ENCODE results near the gene CNNM1. TPM values are rescaled to one million over a fixed set of nuclear protein-coding genes. Genes with fewer than 3 reads are reported as not detected.

CNNM1 gene
- total and polyA plus RNA-seq, 9 donors = 0.03 to 0.09 (median 0.06) TPM; not detected in 3

DNA sequence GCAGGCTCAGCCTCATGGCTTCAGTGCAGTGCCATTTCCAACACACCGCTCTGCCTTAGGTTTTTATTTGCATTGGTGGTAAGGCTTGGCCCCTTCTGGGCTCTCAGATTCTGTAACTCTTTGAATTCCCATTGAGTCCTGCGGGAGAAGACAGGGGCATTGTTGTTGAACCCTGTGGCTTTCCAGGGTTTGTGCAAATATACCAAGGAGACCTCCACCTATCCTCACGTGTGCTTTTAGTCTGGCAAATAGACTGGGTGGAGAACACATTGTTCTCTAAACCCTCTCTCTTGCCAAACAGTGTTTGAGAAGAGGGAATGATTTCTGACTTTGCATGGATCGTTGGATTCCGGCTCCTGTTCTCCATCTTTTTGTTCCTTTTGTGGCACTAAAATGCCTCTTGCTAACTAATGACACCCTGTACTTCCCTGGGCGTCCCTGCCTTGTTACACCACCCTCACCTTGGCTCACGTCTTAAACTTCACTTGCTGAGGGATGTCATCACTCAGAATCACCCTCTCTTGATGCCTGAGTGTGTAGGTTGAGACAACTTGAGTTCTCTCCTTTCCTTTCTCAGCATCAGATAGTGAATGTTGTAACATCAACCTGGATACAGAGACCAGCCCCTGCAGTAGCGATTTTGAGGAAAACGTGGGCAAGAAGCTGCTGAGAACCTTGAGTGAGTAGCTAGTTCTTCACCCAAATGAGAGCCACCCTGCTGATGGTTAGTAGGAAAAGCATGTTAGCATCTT, 60.7 kb downstream of the CNNM1 start:
- Histone ChIP-seq H3K4me3 (ENCODE audit: low read length) (no peak overlapping the region), H3K9me3 (replicated peaks; ENCODE audit: control insufficient read depth, low read depth, low read length) (no peaks in the 10 kb centered on the region), H3K27ac (ENCODE audit: low read length) (no peak overlapping the region), H3K4me1 (ENCODE audit: control insufficient read depth, insufficient read depth, low read length) (no peaks in the 10 kb centered on the region), H3K27me3 (ENCODE audit: control insufficient read depth, insufficient read depth, low read length) (no peaks in the 10 kb centered on the region), H3K36me3 (ENCODE audit: control insufficient read depth, insufficient read depth, low read length) (peaks cover 3% of the 10 kb centered on the region)
- DNase-seq = no peak
- 95% methylated on average over 5 of the region's 9 CpGs for WGBS (ENCODE audit: insufficient coverage)

DNA sequence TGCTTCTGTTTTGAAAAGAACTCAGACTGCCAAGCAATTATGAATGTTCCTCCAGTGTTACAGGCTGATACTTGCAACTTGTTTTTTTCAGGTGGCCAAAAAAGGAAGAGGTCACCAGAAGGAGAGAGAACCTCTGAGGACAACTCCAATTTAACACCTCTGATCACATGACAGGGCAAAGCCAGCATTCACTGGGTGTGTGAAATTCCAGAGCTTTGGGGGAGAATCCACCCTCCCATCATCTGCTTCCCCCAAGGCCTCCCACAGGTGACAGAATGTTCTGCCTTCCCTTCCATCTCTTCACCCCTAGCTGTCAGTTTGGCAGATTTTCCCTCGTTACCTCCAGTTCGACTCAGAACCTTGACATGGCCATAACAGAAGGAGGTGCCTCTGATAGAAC, 62.2 kb downstream of the CNNM1 start:
- Histone ChIP-seq H3K27me3 (ENCODE audit: control insufficient read depth, insufficient read depth, low read length) (no peaks in the 10 kb centered on the region), H3K4me1 (ENCODE audit: control insufficient read depth, insufficient read depth, low read length) (no peaks in the 10 kb centered on the region), H3K9me3 (replicated peaks; ENCODE audit: control insufficient read depth, low read depth, low read length) (no peaks in the 10 kb centered on the region), H3K27ac (ENCODE audit: low read length) (no peak overlapping the region), H3K4me3 (ENCODE audit: low read length) (no peak overlapping the region), H3K36me3 (ENCODE audit: control insufficient read depth, insufficient read depth, low read length) (peaks cover 3% of the 10 kb centered on the region)
- WGBS (ENCODE audit: insufficient coverage) = 79% methylated on average over 2 of the region's 2 CpGs
- no peak for DNase-seq

DNA sequence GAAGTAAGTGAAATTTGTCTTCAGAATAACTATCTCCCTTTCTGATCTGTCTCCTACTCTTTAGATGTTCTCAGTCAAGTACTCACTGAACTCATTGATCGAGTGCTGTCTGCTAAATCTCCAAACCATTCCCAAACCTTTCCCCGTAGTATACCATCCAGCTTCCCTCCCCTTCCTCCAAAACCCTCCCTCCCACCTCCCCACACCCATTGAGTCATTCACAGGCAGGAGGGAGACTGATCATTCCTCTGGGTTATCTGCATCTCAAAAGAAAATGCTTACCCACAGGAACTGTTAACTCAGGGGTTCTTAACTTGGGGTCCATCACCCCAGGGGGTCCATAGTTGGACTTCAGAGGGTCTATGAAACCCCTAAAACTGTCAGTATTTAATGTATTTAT, 63.9 kb downstream of the CNNM1 start:
- H3K27ac ChIP-seq (ENCODE audit: low read length) = no peak overlapping the region
- no peaks in the 10 kb centered on the region for H3K4me1 ChIP-seq (ENCODE audit: control insufficient read depth, insufficient read depth, low read length)
- peaks cover 7% of the 10 kb centered on the region for H3K36me3 ChIP-seq (ENCODE audit: control insufficient read depth, insufficient read depth, low read length)
- H3K27me3 ChIP-seq (ENCODE audit: control insufficient read depth, insufficient read depth, low read length) = no peaks in the 10 kb centered on the region
- H3K4me3 ChIP-seq (ENCODE audit: low read length) = no peak overlapping the region
- WGBS (ENCODE audit: insufficient coverage) = 38% methylated on average over 2 of the region's 2 CpGs
- no peaks in the 10 kb centered on the region for H3K9me3 ChIP-seq (replicated peaks; ENCODE audit: control insufficient read depth, low read depth, low read length)
- no peak for DNase-seq

DNA sequence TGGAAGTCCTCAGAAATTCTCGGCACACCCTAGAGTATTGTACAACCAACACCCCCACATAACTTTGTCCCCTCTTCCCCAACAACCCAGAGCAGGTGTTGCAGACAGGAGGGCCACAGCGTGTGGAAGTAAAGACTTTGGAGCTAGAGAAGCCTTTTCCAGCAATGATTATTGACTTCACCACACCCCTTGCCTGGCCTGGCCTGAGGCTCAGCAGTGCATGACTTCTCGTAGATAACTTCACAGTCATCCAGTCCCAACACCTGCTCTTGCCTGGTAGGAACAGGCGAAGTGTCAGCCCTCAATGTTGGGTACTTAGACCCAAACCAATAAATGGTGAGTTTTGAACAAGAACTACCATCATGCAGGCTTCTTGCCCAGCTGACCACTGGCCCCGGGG, 64.5 kb downstream of the CNNM1 start:
- 53% methylated on average over 3 of the region's 5 CpGs for WGBS (ENCODE audit: insufficient coverage)

DNA sequence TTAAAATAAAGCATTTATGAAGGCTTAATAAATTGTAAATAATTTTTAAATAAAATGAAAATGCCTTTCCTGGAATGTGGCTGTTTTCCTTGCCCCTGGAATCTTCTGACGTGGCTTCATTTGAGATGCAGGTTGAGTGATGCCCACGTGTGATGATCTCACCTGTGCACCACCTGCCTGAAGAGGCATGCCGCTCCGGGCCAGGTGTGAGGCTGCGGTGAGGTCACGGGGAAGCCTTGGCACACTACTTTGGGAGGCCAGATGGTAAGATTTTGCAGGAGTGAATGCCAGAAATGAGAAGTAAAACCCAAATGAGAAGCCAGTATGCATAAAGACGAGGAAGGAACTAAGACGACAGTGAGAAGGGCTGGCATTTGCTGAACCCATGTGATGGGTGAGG, 65.1 kb downstream of the CNNM1 start:
- Histone ChIP-seq H3K27ac (ENCODE audit: low read length) (no peak overlapping the region), H3K9me3 (replicated peaks; ENCODE audit: control insufficient read depth, low read depth, low read length) (no peaks in the 10 kb centered on the region), H3K4me1 (ENCODE audit: control insufficient read depth, insufficient read depth, low read length) (no peaks in the 10 kb centered on the region), H3K36me3 (ENCODE audit: control insufficient read depth, insufficient read depth, low read length) (peaks cover 13% of the 10 kb centered on the region), H3K27me3 (ENCODE audit: control insufficient read depth, insufficient read depth, low read length) (no peaks in the 10 kb centered on the region), H3K4me3 (ENCODE audit: low read length) (no peak overlapping the region)
- WGBS (ENCODE audit: insufficient coverage) = 83% methylated on average over 8 of the region's 8 CpGs
- no peak for DNase-seq

More for the DNA sequence above, 64.5 kb downstream of the CNNM1 start:
- Histone ChIP-seq H3K4me3 (ENCODE audit: low read length) (no peak overlapping the region), H3K4me1 (ENCODE audit: control insufficient read depth, insufficient read depth, low read length) (no peaks in the 10 kb centered on the region), H3K36me3 (ENCODE audit: control insufficient read depth, insufficient read depth, low read length) (peaks cover 7% of the 10 kb centered on the region), H3K9me3 (replicated peaks; ENCODE audit: control insufficient read depth, low read depth, low read length) (no peaks in the 10 kb centered on the region), H3K27me3 (ENCODE audit: control insufficient read depth, insufficient read depth, low read length) (no peaks in the 10 kb centered on the region), H3K27ac (ENCODE audit: low read length) (no peak overlapping the region)
- no peak for DNase-seq

DNA sequence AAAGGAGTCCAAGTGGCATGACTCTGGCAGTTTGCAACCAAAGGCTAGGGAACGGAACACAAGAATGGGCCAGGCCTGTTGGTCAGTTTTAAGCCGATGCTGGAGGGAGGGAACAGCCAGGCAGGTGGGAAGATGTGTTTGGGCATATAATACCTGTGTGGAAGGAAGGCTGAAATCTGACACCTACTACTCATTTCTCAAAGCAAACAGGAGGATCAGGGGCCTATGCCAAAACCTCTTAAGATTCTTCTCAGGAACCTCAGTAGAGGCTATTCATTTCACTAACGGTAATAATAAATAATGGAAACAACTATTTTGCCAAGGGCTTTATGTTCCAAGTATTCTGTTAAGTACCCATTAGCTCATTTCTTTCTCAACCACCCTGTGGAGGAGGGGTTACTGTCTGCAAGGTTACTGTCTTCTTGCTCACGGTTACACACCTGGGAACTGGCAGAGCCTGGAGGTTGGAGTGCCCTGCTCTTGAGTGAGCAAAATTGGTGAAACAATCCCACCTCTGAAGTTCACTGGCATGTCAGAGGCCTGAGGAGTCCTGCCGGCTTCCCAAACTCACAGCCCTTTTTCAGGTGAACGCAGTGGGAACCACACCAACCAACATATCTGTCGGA, 65.7 kb downstream of the CNNM1 start:
- H3K27ac ChIP-seq (ENCODE audit: low read length) = no peak overlapping the region
- no peaks in the 10 kb centered on the region for H3K9me3 ChIP-seq (replicated peaks; ENCODE audit: control insufficient read depth, low read depth, low read length)
- 60% methylated on average over 2 of the region's 7 CpGs for WGBS (ENCODE audit: insufficient coverage)
- no peak overlapping the region for H3K4me3 ChIP-seq (ENCODE audit: low read length)
- no peak for DNase-seq
- H3K27me3 ChIP-seq (ENCODE audit: control insufficient read depth, insufficient read depth, low read length) = no peaks in the 10 kb centered on the region
- H3K4me1 ChIP-seq (ENCODE audit: control insufficient read depth, insufficient read depth, low read length) = no peaks in the 10 kb centered on the region
- H3K36me3 ChIP-seq (ENCODE audit: control insufficient read depth, insufficient read depth, low read length) = peaks cover 19% of the 10 kb centered on the region

DNA sequence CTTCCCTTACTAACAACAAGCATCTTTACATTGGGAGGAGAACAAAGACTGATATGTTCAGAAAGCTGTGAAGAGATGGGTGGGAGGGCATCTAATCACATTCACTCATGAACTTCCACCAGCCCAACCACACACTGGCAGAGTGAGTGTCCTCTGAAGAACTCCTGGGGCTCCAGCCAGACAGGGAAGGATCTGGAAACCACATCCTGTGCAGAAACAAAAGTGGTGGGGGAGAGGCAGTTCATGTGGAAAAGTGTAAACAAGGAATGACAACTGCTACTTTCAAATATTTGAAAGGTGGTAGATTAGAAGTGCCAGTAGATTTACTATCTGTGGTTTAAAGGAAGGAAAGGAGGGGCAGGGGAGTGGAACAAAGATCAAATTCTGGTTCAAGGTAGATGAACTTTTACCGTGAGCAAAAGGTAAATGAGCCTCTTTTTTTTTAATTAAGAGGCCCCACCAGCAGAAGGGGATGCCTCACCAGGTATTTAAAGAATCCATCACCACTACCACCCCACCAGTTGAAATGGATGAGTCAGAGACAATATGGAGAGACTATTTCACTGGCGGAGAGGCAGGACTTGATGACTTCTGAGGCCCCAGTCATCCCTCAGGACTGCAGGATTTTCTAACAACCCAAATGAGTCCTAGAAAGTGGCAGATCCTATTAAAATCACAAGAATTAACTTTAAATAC, 66.7 kb downstream of the CNNM1 start:
- Histone ChIP-seq H3K36me3 (ENCODE audit: control insufficient read depth, insufficient read depth, low read length) (peaks cover 19% of the 10 kb centered on the region), H3K9me3 (replicated peaks; ENCODE audit: control insufficient read depth, low read depth, low read length) (no peaks in the 10 kb centered on the region)

DNA sequence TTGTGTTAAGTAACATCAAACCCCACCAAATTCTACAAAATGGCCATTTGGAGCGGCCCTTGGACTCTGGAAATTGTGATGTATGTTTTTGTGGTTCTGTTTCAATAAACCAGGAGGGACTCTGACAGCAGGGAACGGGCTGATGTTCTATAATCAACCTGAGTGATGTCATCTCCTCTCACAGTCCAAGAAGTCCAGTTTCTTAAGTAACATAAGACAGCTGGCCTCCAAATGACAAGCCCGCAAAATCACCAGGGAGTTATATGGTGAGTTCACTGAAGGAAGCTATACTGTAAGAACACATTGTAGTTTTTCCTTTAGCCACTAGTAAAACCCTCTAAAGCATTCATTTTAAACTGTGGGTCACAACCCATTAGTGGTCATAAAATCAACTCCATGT, 67.3 kb downstream of the CNNM1 start:
- no peaks in the 10 kb centered on the region for H3K27me3 ChIP-seq (ENCODE audit: control insufficient read depth, insufficient read depth, low read length)
- H3K36me3 ChIP-seq (ENCODE audit: control insufficient read depth, insufficient read depth, low read length) = peaks cover 23% of the 10 kb centered on the region
- H3K27ac ChIP-seq (ENCODE audit: low read length) = no peak overlapping the region
- no CpG with 5 or more reads among the region's 3 CpGs for WGBS (ENCODE audit: insufficient coverage)
- H3K4me1 ChIP-seq (ENCODE audit: control insufficient read depth, insufficient read depth, low read length) = no peaks in the 10 kb centered on the region
- no peak overlapping the region for H3K4me3 ChIP-seq (ENCODE audit: low read length)
- peak; percentile 34 for DNase-seq
- H3K9me3 ChIP-seq (replicated peaks; ENCODE audit: control insufficient read depth, low read depth, low read length) = no peaks in the 10 kb centered on the region

More for the DNA sequence above, 66.7 kb downstream of the CNNM1 start:
- no peak for DNase-seq
- Histone ChIP-seq H3K4me1 (ENCODE audit: control insufficient read depth, insufficient read depth, low read length) (no peaks in the 10 kb centered on the region), H3K27ac (ENCODE audit: low read length) (no peak overlapping the region), H3K4me3 (ENCODE audit: low read length) (no peak overlapping the region), H3K27me3 (ENCODE audit: control insufficient read depth, insufficient read depth, low read length) (no peaks in the 10 kb centered on the region)
- no CpG with 5 or more reads among the region's 2 CpGs for WGBS (ENCODE audit: insufficient coverage)

DNA sequence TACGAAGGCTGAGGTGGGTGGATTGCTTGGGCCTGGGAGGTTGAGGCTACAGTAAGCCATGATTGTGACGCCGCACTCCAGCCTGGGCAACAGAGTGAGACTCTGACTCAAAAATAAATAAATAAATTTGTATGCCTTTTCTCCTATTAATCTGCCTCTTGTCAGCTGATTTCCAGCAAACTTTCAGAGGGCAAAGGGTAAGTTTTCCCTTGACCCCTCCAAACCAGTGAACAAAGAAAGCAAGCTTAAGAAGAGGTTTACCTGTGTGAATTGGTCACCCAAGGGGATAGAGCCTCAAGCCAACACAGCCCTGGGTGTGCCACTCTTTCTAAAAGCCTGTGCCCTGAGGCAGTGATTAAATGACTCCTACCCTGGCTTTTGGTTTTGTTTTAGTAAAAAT, 70.5 kb downstream of the CNNM1 start:
- WGBS (ENCODE audit: insufficient coverage) = 100% methylated on average over 1 of the region's 3 CpGs
- H3K4me3 ChIP-seq (ENCODE audit: low read length) = no peak overlapping the region
- no peak for DNase-seq
- no peaks in the 10 kb centered on the region for H3K4me1 ChIP-seq (ENCODE audit: control insufficient read depth, insufficient read depth, low read length)
- H3K9me3 ChIP-seq (replicated peaks; ENCODE audit: control insufficient read depth, low read depth, low read length) = no peaks in the 10 kb centered on the region
- H3K27me3 ChIP-seq (ENCODE audit: control insufficient read depth, insufficient read depth, low read length) = no peaks in the 10 kb centered on the region
- H3K27ac ChIP-seq (ENCODE audit: low read length) = no peak overlapping the region
- peaks cover 46% of the 10 kb centered on the region for H3K36me3 ChIP-seq (ENCODE audit: control insufficient read depth, insufficient read depth, low read length)

DNA sequence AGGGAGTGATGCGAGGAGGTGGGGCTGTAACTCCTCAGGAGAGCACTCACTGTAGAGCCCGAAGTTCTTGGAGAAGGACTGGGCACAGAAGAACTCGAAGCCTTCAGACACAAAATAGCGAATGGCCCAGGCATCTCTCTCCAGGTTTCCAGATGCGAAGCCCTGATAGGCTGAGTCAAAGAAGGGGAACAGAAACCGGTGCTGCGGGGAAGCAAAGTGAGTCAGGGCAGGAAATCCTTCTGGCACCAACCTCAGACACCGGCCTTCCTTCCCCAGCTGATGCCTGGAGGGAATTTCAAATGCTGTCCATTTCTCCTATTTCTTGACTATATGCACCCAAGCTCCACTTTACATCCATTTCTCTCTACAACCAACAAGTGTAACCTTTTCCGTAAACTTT, 74.5 kb downstream of the CNNM1 start:
- WGBS (ENCODE audit: insufficient coverage) = 91% methylated on average over 6 of the region's 9 CpGs
- H3K9me3 ChIP-seq (replicated peaks; ENCODE audit: control insufficient read depth, low read depth, low read length) = no peaks in the 10 kb centered on the region
- no peaks in the 10 kb centered on the region for H3K4me1 ChIP-seq (ENCODE audit: control insufficient read depth, insufficient read depth, low read length)
- no peak for DNase-seq
- no peak overlapping the region for H3K4me3 ChIP-seq (ENCODE audit: low read length)
- H3K36me3 ChIP-seq (ENCODE audit: control insufficient read depth, insufficient read depth, low read length) = peaks cover 62% of the 10 kb centered on the region
- H3K27ac ChIP-seq (ENCODE audit: low read length) = no peak overlapping the region
- H3K27me3 ChIP-seq (ENCODE audit: control insufficient read depth, insufficient read depth, low read length) = no peaks in the 10 kb centered on the region
